COLO668 (cell line): ENCODE measurements around the gene PALM3.
"Not testable (repeated sequence)": the region's sequence is repeated elsewhere in the genome, so short reads cannot be mapped to it uniquely, and the experiment has no call there.

Experiments
- DNase-seq: peaks from one replicate; lab custom pipeline; 2025; ENCODE audit not compliant: unreplicated experiment; lab: John Stamatoyannopoulos, UW

PALM3 gene

GRCh38 chr19:14035706-14036105 lies 26.2 kb downstream of the PALM3 start:
- no peak for DNase-seq

GRCh38 chr19:14035159-14035558 lies 26.7 kb downstream of the PALM3 start:
- DNase-seq = not testable (repeated sequence)

- no peak for DNase-seq
These were observed 27.9 kb downstream of the PALM3 start for GRCh38 chr19:14033946-14034345.

- DNase-seq = peak; percentile 70
These were observed 30.0 kb downstream of the PALM3 start, which contains the start of gene IL27RA for GRCh38 chr19:14031719-14032480. Gene IL27RA, plus strand, starts transcription at chr19:14031762. Its CDS starts 111 bp downstream, at chr19:14031873.

GRCh38 chr19:14030997-14031718 lies 30.7 kb downstream of the PALM3 start:
- no peak for DNase-seq

- DNase-seq = no peak
These were observed 33.0 kb downstream of the PALM3 start for GRCh38 chr19:14028901-14029300.

GRCh38 chr19:14027856-14028450 lies 33.9 kb downstream of the PALM3 start, which contains the start of gene RLN3:
Gene RLN3, plus strand, starts transcription at chr19:14028148. Its CDS starts 57 bp downstream, at chr19:14028205.
- no peak for DNase-seq

- not testable (repeated sequence) for DNase-seq
These were observed 35.2 kb downstream of the PALM3 start for GRCh38 chr19:14026652-14027192.

- DNase-seq = peak; percentile 55
These were observed 38.3 kb downstream of the PALM3 start for GRCh38 chr19:14023404-14024235.

GRCh38 chr19:14022469-14022868 lies 39.4 kb downstream of the PALM3 start:
- DNase-seq = no peak

GRCh38 chr19:14021474-14021873 lies 40.4 kb downstream of the PALM3 start:
- DNase-seq = peak; percentile 11

GRCh38 chr19:14019739-14020138 lies 42.1 kb downstream of the PALM3 start:
- not testable (repeated sequence) for DNase-seq

GRCh38 chr19:14019100-14019499 lies 42.8 kb downstream of the PALM3 start:
- DNase-seq = no peak

- DNase-seq = no peak
These were observed 46.3 kb downstream of the PALM3 start for GRCh38 chr19:14015524-14016035.

GRCh38 chr19:14012378-14012915 lies 49.4 kb downstream of the PALM3 start:
- DNase-seq = no peak

- DNase-seq = peak; percentile 94
These were observed 54.9 kb downstream of the PALM3 start for GRCh38 chr19:14006766-14007562.

- peak; percentile 99 for DNase-seq
These were observed 55.7 kb downstream of the PALM3 start, which contains the start of gene RFX1 for GRCh38 chr19:14006085-14006765. Gene RFX1, minus strand, starts transcription at chr19:14006320. Its CDS starts 12,477 bp downstream, at chr19:13993843.

- DNase-seq = peak; percentile 86
These were observed 56.4 kb downstream of the PALM3 start for GRCh38 chr19:14005349-14006084.
